A673 (cell line): ENCODE results near the gene COG1. TPM values are rescaled to one million over a fixed set of nuclear protein-coding genes. Genes with fewer than 3 reads are reported as not detected.

ENCODE experiments used
- BruUV-seq: library from RNA; stranded (reverse); fragments of 400-500 nt; replicated peaks from 2 replicates; lab custom pipeline; 2021; lab: Mats Ljungman, UMichigan
- CTCF ChIA-PET: fragments of 300-600 bp; sonication (Branson Sonifier 250); formaldehyde crosslinking; loops from one replicate; lab custom pipeline; 2022; ENCODE audit warnings: antibody characterized with exemption; lab: Charles Lee
- POLR2A ChIA-PET: fragments of 300-600 bp; sonication (Branson Sonifier 250); formaldehyde crosslinking; loops from one replicate; lab custom pipeline; 2022; ENCODE audit warnings: antibody characterized with exemption; ENCODE audit not compliant: low non-redundant PET; lab: Charles Lee
- DNase-seq: peaks from one replicate; pipeline ENCODE4 v3.0.0-alpha.2; 2015; ENCODE audit warnings: low spot score
- H3K27ac ChIP-seq: fragments of 200-600 bp; sonication (generic); 2 replicates; pipeline ENCODE4 v1.5.1; 2016; ENCODE audit warnings: mixed run types, low read depth, mild to moderate bottlenecking, mixed read lengths, antibody characterized with exemption, low read length; ENCODE audit not compliant: poor library complexity, severe bottlenecking
- H3K27me3 ChIP-seq: fragments of 200-600 bp; sonication (generic); replicated peaks from 2 replicates; pipeline ENCODE4 v1.6.1; 2017; ENCODE audit warnings: mixed run types, low read depth, mild to moderate bottlenecking, mixed read lengths, antibody characterized with exemption, low read length; ENCODE audit not compliant: insufficient read depth, poor library complexity
- H3K36me3 ChIP-seq: fragments of 200-600 bp; sonication (generic); 2 replicates; pipeline ENCODE4 v1.6.1; 2016; ENCODE audit warnings: mixed run types, mild to moderate bottlenecking, mixed read lengths, antibody characterized with exemption, low read length; ENCODE audit not compliant: insufficient read depth, poor library complexity, severe bottlenecking
- H3K4me1 ChIP-seq: fragments of 200-600 bp; sonication (generic); 2 replicates; pipeline ENCODE4 v1.6.1; 2017; ENCODE audit warnings: mixed run types, mild to moderate bottlenecking, mixed read lengths, antibody characterized with exemption, low read length; ENCODE audit not compliant: insufficient read depth, poor library complexity, severe bottlenecking
- H3K4me3 ChIP-seq: fragments of 200-600 bp; sonication (generic); 2 replicates; pipeline ENCODE4 v1.5.1; 2016; ENCODE audit warnings: low read depth, mixed run types, mild to moderate bottlenecking, mixed read lengths, low read length; ENCODE audit not compliant: poor library complexity, severe bottlenecking
- H3K9me3 ChIP-seq: fragments of 200-600 bp; sonication (generic); 2 replicates; pipeline ENCODE4 v1.6.1; 2016; ENCODE audit warnings: mixed run types, low read depth, mild to moderate bottlenecking, mixed read lengths, antibody characterized with exemption, low read length; ENCODE audit not compliant: poor library complexity, severe bottlenecking
- EZH2 ChIP-seq: fragments of 200-600 bp; sonication (generic); IDR thresholded peaks from 2 replicates; pipeline ENCODE4 v1.6.1; 2017; ENCODE audit warnings: borderline replicate concordance, low read depth, mild to moderate bottlenecking, mixed read lengths, antibody characterized with exemption, low read length; ENCODE audit not compliant: poor library complexity, severe bottlenecking
- intact Hi-C: fragments of 100-400 bp; cut with micrococcal nuclease; formaldehyde crosslinking; loops from one replicate; pipeline ENCODE4 v1.10.0; 2022; ENCODE audit not compliant: unreplicated experiment
- total RNA-seq: library from RNA; stranded (reverse); gene quantifications from 2 replicates; pipeline ENCODE4 v1.2.3, GENCODE V29; 2021
- TF ChIP-seq, protein P1 (sequence below): fragments of 300-800, 200-600 bp; sonication (generic); conservative IDR thresholded peaks from 2 replicates; pipeline ENCODE4 v1.5.1; 2017; ENCODE audit warnings: low read depth, mild to moderate bottlenecking, antibody characterized with exemption, low read length, moderate library complexity, mixed read lengths

The COG1 gene
- total RNA-seq, 1 experiment from 2014 or later, result 32.2 TPM

DNA sequence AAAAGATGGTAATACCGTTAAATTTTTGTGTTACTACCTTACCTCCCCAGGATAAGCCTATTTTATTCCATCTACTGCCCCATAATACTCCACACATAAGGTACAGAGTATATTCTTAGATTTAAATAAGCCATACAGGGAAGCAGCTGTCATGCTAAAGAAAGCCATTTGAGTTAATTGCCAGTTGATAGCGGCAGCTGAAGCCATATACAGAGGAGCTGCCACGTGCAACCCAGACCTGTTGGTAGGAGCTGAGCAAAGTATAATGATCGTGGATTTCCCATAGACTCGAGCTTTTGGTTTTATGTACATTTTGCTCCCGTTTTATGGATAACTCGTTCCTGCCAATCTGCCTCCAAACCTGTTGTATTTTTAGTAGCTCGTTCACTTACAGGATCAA, 56.8 kb downstream of the COG1 start:
- ChIA-PET CTCF (interaction anchor here (2.1 kb wide), 1 partner anchor 120 kb away, joined by 4 read pairs; no protein-coding TSS in a partner anchor), POLR2A (no interaction called here)
- Histone ChIP-seq H3K27me3 (no peaks in the 10 kb centered on the region), H3K4me3 (no peak overlapping the region), H3K9me3 (no peaks in the 10 kb centered on the region), H3K4me1 (no peaks in the 10 kb centered on the region), H3K36me3 (peaks cover 12% of the 10 kb centered on the region), H3K27ac (no peak overlapping the region)
- TF ChIP-seq, protein P1, sequence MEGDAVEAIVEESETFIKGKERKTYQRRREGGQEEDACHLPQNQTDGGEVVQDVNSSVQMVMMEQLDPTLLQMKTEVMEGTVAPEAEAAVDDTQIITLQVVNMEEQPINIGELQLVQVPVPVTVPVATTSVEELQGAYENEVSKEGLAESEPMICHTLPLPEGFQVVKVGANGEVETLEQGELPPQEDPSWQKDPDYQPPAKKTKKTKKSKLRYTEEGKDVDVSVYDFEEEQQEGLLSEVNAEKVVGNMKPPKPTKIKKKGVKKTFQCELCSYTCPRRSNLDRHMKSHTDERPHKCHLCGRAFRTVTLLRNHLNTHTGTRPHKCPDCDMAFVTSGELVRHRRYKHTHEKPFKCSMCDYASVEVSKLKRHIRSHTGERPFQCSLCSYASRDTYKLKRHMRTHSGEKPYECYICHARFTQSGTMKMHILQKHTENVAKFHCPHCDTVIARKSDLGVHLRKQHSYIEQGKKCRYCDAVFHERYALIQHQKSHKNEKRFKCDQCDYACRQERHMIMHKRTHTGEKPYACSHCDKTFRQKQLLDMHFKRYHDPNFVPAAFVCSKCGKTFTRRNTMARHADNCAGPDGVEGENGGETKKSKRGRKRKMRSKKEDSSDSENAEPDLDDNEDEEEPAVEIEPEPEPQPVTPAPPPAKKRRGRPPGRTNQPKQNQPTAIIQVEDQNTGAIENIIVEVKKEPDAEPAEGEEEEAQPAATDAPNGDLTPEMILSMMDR, result no peak
- no peak for TF ChIP-seq EZH2
- BruUV-seq, result no TSS peak
- intact Hi-C loops, result loop anchor here (5.0 kb wide), 1 partner anchor 522 kb away; no protein-coding TSS in a partner anchor
- DNase-seq, result no peak

DNA sequence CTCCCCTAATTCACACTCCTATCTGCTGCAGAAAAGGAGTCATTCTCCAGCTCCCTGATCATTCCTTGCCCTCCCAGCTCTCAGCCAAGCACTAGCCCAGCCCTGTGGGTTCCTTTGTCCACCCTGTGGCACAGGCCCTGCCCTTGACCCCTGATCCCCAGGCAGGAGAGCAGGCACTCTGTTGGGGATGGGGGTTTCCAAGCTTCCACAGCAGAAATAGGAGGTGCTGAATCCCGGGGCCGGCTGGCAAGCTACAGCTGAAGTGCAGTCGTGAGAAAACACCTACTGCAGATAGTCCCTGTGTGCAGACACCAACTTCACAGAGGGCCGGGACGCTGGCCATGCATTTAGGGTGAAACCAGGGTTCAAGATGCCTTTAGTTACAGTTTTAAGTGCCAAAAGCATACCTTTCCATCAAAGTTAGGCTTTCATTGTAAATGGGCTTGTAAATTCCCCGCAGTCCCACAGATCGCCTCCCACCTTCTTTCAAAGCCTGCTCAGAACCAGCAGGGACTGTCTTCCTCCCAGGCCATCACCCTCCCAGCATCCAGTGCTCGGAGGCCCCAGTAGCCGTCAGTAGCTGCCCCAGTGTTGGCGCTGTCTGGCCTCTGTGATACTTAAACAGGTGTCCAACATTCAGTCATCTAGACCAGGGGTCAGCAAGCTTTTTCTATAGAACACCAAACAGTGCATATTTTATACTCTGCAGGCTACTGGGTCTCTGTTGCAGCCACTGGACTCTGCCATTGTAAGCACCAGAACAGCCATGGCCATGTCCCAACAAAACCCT, 58.2 kb downstream of the COG1 start:
- TF ChIP-seq, protein P1, result no peak
- TF ChIP-seq EZH2, result no peak
- intact Hi-C loops, result no loop called here

DNA sequence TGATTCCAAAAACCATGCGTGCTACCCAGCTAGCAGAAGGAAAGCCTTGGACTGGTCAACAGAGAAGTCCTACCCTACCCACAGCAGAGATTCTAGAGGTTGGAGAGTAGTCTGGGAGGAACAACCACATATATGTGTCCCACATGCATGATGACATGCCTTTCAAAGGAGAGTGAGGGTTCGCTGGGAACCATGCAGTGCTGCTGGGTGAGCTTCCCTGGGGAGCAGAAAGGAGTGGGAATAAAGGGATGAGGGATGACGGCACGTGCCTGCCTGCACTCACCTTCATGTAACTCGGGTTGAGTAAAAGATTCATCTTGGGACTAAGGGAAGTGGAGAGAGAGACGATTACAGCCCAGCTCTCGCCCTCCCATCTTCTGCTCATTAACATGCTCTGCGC, 59.0 kb downstream of the COG1 start:
- CTCF ChIA-PET, result no interaction called here
- intact Hi-C loops, result no loop called here

More for the DNA sequence above, 58.2 kb downstream of the COG1 start:
- Histone ChIP-seq H3K4me1 (no peaks in the 10 kb centered on the region), H3K36me3 (peaks cover 7% of the 10 kb centered on the region), H3K4me3 (no peak overlapping the region), H3K27me3 (no peaks in the 10 kb centered on the region), H3K27ac (no peak overlapping the region), H3K9me3 (no peaks in the 10 kb centered on the region)
- DNase-seq, result no peak
- BruUV-seq, result no TSS peak
- POLR2A ChIA-PET, result no interaction called here
- CTCF ChIA-PET, result interaction anchor here (2.1 kb wide), 1 partner anchor 119 kb away, joined by 4 read pairs; no protein-coding TSS in a partner anchor

More for the DNA sequence above, 59.0 kb downstream of the COG1 start:
- TF ChIP-seq, protein P1, result no peak
- TF ChIP-seq EZH2, result no peak
- H3K9me3 ChIP-seq, result no peaks in the 10 kb centered on the region
- POLR2A ChIA-PET, result no interaction called here
- BruUV-seq, result no TSS peak
- DNase-seq, result no peak
- H3K4me3 ChIP-seq, result no peak overlapping the region
- H3K27ac ChIP-seq, result no peak overlapping the region
- no peaks in the 10 kb centered on the region for H3K4me1 ChIP-seq
- no peaks in the 10 kb centered on the region for H3K27me3 ChIP-seq
- peaks cover 6% of the 10 kb centered on the region for H3K36me3 ChIP-seq
